HL-60 (cell line): ENCODE measurements around the gene SOS2.

Experiments
- DNase-seq, 2 experiments: peaks; one replicate each; pipeline ENCODE4 v3.0.0-alpha.2; 2010 to 2020; ENCODE audit warnings: low read depth in 1 of 2, low spot score in 1 of 2
- H3K27ac ChIP-seq: fragments of 250-450 bp; sonication (Bioruptor Pico); replicated peaks from 2 replicates; pipeline ENCODE4 v1.5.1; 2020; ENCODE audit warnings: mild to moderate bottlenecking, moderate library complexity
- H3K27me3 ChIP-seq: fragments of 250-450 bp; sonication (Bioruptor Pico); 2 replicates; pipeline ENCODE4 v1.5.1; 2021; ENCODE audit warnings: mild to moderate bottlenecking, moderate library complexity; ENCODE audit not compliant: insufficient read depth, poor library complexity, severe bottlenecking
- H3K4me3 ChIP-seq: replicated peaks from 2 replicates; pipeline ENCODE4 v1.5.1; 2011; ENCODE audit warnings: mild to moderate bottlenecking, control low read depth, low read length; ENCODE audit not compliant: insufficient read depth
- CTCF ChIP-seq: IDR thresholded peaks from one replicate; pipeline ENCODE4 v1.5.1; 2011; ENCODE audit warnings: low read length, control low read depth, inconsistent platforms; ENCODE audit not compliant: insufficient read depth
- GABPA ChIP-seq: IDR thresholded peaks from 2 replicates; pipeline ENCODE4 v1.6.1; 2012; ENCODE audit warnings: low read depth
- POLR2AphosphoS5 ChIP-seq: IDR thresholded peaks from 2 replicates; pipeline ENCODE4 v1.6.1; 2012; ENCODE audit warnings: low read depth
- REST ChIP-seq: IDR thresholded peaks from 2 replicates; pipeline ENCODE4 v1.6.1; 2012; ENCODE audit warnings: low read depth; ENCODE audit not compliant: insufficient replicate concordance
- SPI1 ChIP-seq: IDR thresholded peaks from 2 replicates; pipeline ENCODE4 v1.6.1; 2012; ENCODE audit warnings: low read depth, mild to moderate bottlenecking, borderline replicate concordance

The SOS2 gene

GRCh38 chr14:50212726-50213125, 18.7 kb downstream of the SOS2 start:
- Histone ChIP-seq H3K27ac (no peak overlapping the region), H3K27me3 (no peaks in the 10 kb centered on the region), H3K4me3 (no peak overlapping the region)
- DNase-seq, result no peak
- no peak for TF ChIP-seq CTCF
- no peak for TF ChIP-seq GABPA
- no peak for TF ChIP-seq SPI1
- no peak for TF ChIP-seq POLR2AphosphoS5
- no peak for TF ChIP-seq REST

- H3K27ac ChIP-seq, result no peak overlapping the region
- DNase-seq, result no peak
- H3K27me3 ChIP-seq, result no peaks in the 10 kb centered on the region
- TF ChIP-seq REST (no peak), CTCF (no peak), GABPA (no peak), POLR2AphosphoS5 (no peak), SPI1 (no peak)
- no peak overlapping the region for H3K4me3 ChIP-seq
Observed at GRCh38 chr14:50210074-50210473, 21.3 kb downstream of the SOS2 start.

GRCh38 chr14:50198499-50198898, 32.9 kb downstream of the SOS2 start:
- TF ChIP-seq REST, result no peak
- TF ChIP-seq GABPA, result no peak
- no peak for TF ChIP-seq SPI1
- no peak for TF ChIP-seq CTCF
- no peak for TF ChIP-seq POLR2AphosphoS5
- Histone ChIP-seq H3K27me3 (no peaks in the 10 kb centered on the region), H3K4me3 (no peak overlapping the region), H3K27ac (no peak overlapping the region)
- no peak for DNase-seq
